OCI-LY7 (cell line): ENCODE measurements around the gene CA14.

Experiments
- CTCF ChIP-seq: fragments of 200-600 bp; sonication (generic); conservative IDR thresholded peaks from 2 replicates; pipeline ENCODE4 v1.5.1; 2014; ENCODE audit warnings: mild to moderate bottlenecking, antibody characterized with exemption, low read length, moderate library complexity, mixed read lengths
- EZH2phosphoT487 ChIP-seq: fragments of 200-600 bp; sonication (generic); IDR thresholded peaks from 2 replicates; pipeline ENCODE4 v1.6.1; 2018; ENCODE audit warnings: low read depth, borderline replicate concordance, mild to moderate bottlenecking, mixed run types, antibody characterized with exemption, low read length, moderate library complexity, mixed read lengths

GRCh38 chr1:150282558-150282958 lies 25.0 kb downstream of the CA14 start:
- TF ChIP-seq CTCF: no peak
- TF ChIP-seq EZH2phosphoT487: no peak
